ENCODE results near the gene CFAP58. TPM values are rescaled to one million over a fixed set of nuclear protein-coding genes. Genes with fewer than 3 reads are reported as not detected.

The CFAP58 gene
- polyA plus RNA-seq, 3 donors = 0.16 TPM; not detected in 2

- Histone ChIP-seq H3K27me3 (ENCODE audit: control insufficient read depth in 2 of 2, insufficient read depth in 2 of 2, low read length in 2 of 2) (no peaks in the 10 kb centered on the region), H3K27ac (ENCODE audit: low read depth in 1 of 2, low read length in 2 of 2) (peak overlapping the region; percentile 61 to 86), H2AFZ (ENCODE audit: insufficient read depth, low read depth, low read length, poor library complexity, severe bottlenecking) (no peak overlapping the region), H4K20me1 (ENCODE audit: insufficient read depth, low read length) (peaks cover 100% of the 10 kb centered on the region), H3K79me2 (ENCODE audit: insufficient read depth, low read length) (peaks cover 100% of the 10 kb centered on the region), H3K4me1 (ENCODE audit: control insufficient read depth in 1 of 2, insufficient read depth in 2 of 2, low read length in 2 of 2) (peaks cover 95 to 98% of the 10 kb centered on the region in 2 donors), H3K36me3 (replicated peaks in 1 of 2; ENCODE audit: control insufficient read depth in 1 of 2, insufficient read depth in 2 of 2, low read length in 2 of 2) (peaks cover 21 to 48% of the 10 kb centered on the region in 2 donors), H3K4me2 (replicated peaks; ENCODE audit: extremely low read depth, low read length, poor library complexity, severe bottlenecking) (peak overlapping the region; percentile 72), H3K4me3 (replicated peaks in 1 of 3; ENCODE audit: low read depth in 2 of 3, low read length in 3 of 3) (peak overlapping the region in 1 of 3 experiments; percentile 65), H3K9me3 (replicated peaks in 1 of 2; ENCODE audit: control insufficient read depth in 1 of 2, insufficient read depth in 1 of 2, low read length in 2 of 2) (no peaks in the 10 kb centered on the region), H3K9ac (ENCODE audit: insufficient read depth, low read length, poor library complexity, severe bottlenecking) (no peak overlapping the region)
- H3K36me3 Mint-ChIP-seq = peaks cover 53 to 65% of the 10 kb centered on the region in 2 donors
- H3K4me3 Mint-ChIP-seq = peak overlapping the region; percentile 9 to 35
- no peak for DNase-seq
- intact Hi-C loops (cut with micrococcal nuclease) = no loop called here
- 72% methylated on average over 4 of the region's 8 CpGs for WGBS (ENCODE audit: insufficient coverage)
- H3K9me3 Mint-ChIP-seq = no peaks in the 10 kb centered on the region
- peaks cover 95% of the 10 kb centered on the region for H3K4me1 Mint-ChIP-seq
- peak overlapping the region; percentile 91 to 96 (median 94) for H3K27ac Mint-ChIP-seq
- peaks cover 0 to 2% (median 0%) of the 10 kb centered on the region in 3 donors for H3K27me3 Mint-ChIP-seq (ENCODE audit: low read depth in 3 of 3)
- TF ChIP-seq CTCF (IDR thresholded peaks at IDR 0.05) = no peak
These were observed 23.2 kb upstream of the CFAP58 start for GRCh38 chr10:104330168-104331110.

- H3K4me3 Mint-ChIP-seq = no peak overlapping the region
- peak overlapping the region; percentile 72 for H3K4me2 ChIP-seq (replicated peaks; ENCODE audit: extremely low read depth, low read length, poor library complexity, severe bottlenecking)
- H3K9ac ChIP-seq (ENCODE audit: insufficient read depth, low read length, poor library complexity, severe bottlenecking) = no peak overlapping the region
- peaks cover 95 to 98% of the 10 kb centered on the region in 2 donors for H3K4me1 ChIP-seq (ENCODE audit: control insufficient read depth in 1 of 2, insufficient read depth in 2 of 2, low read length in 2 of 2)
- H3K27ac Mint-ChIP-seq = peak overlapping the region; percentile 25 to 96 (median 91)
- peaks cover 51 to 69% of the 10 kb centered on the region in 2 donors for H3K36me3 Mint-ChIP-seq
- no peaks in the 10 kb centered on the region for H3K9me3 ChIP-seq (replicated peaks in 1 of 2; ENCODE audit: control insufficient read depth in 1 of 2, insufficient read depth in 1 of 2, low read length in 2 of 2)
- peaks cover 0 to 2% (median 2%) of the 10 kb centered on the region in 3 donors for H3K27me3 Mint-ChIP-seq (ENCODE audit: low read depth in 3 of 3)
- intact Hi-C loops (cut with micrococcal nuclease) = no loop called here
- 97% methylated on average over 7 of the region's 9 CpGs for WGBS (ENCODE audit: insufficient coverage)
- H3K4me3 ChIP-seq (replicated peaks in 1 of 3; ENCODE audit: low read depth in 2 of 3, low read length in 3 of 3) = no peak overlapping the region
- peaks cover 21 to 48% of the 10 kb centered on the region in 2 donors for H3K36me3 ChIP-seq (replicated peaks in 1 of 2; ENCODE audit: control insufficient read depth in 1 of 2, insufficient read depth in 2 of 2, low read length in 2 of 2)
- H3K27me3 ChIP-seq (ENCODE audit: control insufficient read depth in 2 of 2, insufficient read depth in 2 of 2, low read length in 2 of 2) = no peaks in the 10 kb centered on the region
- no peak for DNase-seq
- no peak for TF ChIP-seq CTCF (IDR thresholded peaks at IDR 0.05)
- peaks cover 100% of the 10 kb centered on the region for H4K20me1 ChIP-seq (ENCODE audit: insufficient read depth, low read length)
- peak overlapping the region in 1 of 2 donors; percentile 86 for H3K27ac ChIP-seq (ENCODE audit: low read depth in 1 of 2, low read length in 2 of 2)
- no peaks in the 10 kb centered on the region for H3K9me3 Mint-ChIP-seq
- peaks cover 100% of the 10 kb centered on the region for H3K79me2 ChIP-seq (ENCODE audit: insufficient read depth, low read length)
- peaks cover 95% of the 10 kb centered on the region for H3K4me1 Mint-ChIP-seq
- H2AFZ ChIP-seq (ENCODE audit: insufficient read depth, low read depth, low read length, poor library complexity, severe bottlenecking) = no peak overlapping the region
These were observed 22.3 kb upstream of the CFAP58 start for GRCh38 chr10:104331208-104331838.
